Measurements from ENCODE around the gene AVPR1B. TPM values are rescaled to one million over a fixed set of nuclear protein-coding genes. Genes with fewer than 3 reads are reported as not detected.

The AVPR1B gene
- total RNA-seq, 1 experiment from 2014 or later, result not detected

GRCh38 chr1:206089341-206089740 lies 27.8 kb downstream of the AVPR1B start:
- intact Hi-C loops (cut with micrococcal nuclease; ENCODE audit: unreplicated experiment), result no loop called here
- H3K27ac Mint-ChIP-seq (ENCODE audit: unreplicated experiment), result no peak overlapping the region
- H3K9me3 ChIP-seq, result no peaks in the 10 kb centered on the region
- no peaks in the 10 kb centered on the region for H3K36me3 ChIP-seq (ENCODE audit: control insufficient read depth, insufficient read depth, low read length)
- H3K9me3 Mint-ChIP-seq (ENCODE audit: unreplicated experiment), result no peaks in the 10 kb centered on the region
- no TSS peak for BruUV-seq (replicated peaks)
- no peaks in the 10 kb centered on the region for H3K4me1 Mint-ChIP-seq (ENCODE audit: low read depth, unreplicated experiment)
- no peaks in the 10 kb centered on the region for H3K36me3 Mint-ChIP-seq (ENCODE audit: insufficient read depth, unreplicated experiment)
- POLR2A ChIA-PET, result no interaction called here
- TF ChIP-seq CTCF (IDR thresholded peaks at IDR 0.05; ENCODE audit: insufficient read depth in 1 of 2, low read depth in 1 of 2, low read length in 1 of 2, severe bottlenecking in 1 of 2, unreplicated experiment in 1 of 2), result no peak
- no peak overlapping the region for H3K4me3 Mint-ChIP-seq (ENCODE audit: unreplicated experiment)
- no peak overlapping the region for H3K4me3 ChIP-seq (ENCODE audit: low read depth, low read length)
- no peaks in the 10 kb centered on the region; the same call in 1 of the 2 replicates for H3K27me3 ChIP-seq (replicated peaks; ENCODE audit: control insufficient read depth, insufficient read depth, low read length)
- no peaks in the 10 kb centered on the region for H3K4me1 ChIP-seq
- H3K27me3 Mint-ChIP-seq (ENCODE audit: insufficient read depth, unreplicated experiment), result peaks cover 15% of the 10 kb centered on the region
- CTCF ChIA-PET, result no interaction called here
- no peak for DNase-seq

GRCh38 chr1:206087091-206087490 lies 30.1 kb downstream of the AVPR1B start:
- POLR2A ChIA-PET, result no interaction called here

GRCh38 chr1:206083750-206084149 lies 33.4 kb downstream of the AVPR1B start:
- no TSS peak for BruUV-seq (replicated peaks)
- H3K27ac Mint-ChIP-seq (ENCODE audit: unreplicated experiment), result no peak overlapping the region
- intact Hi-C loops (cut with micrococcal nuclease; ENCODE audit: unreplicated experiment), result no loop called here
- H3K4me1 Mint-ChIP-seq (ENCODE audit: low read depth, unreplicated experiment), result no peaks in the 10 kb centered on the region
- H3K4me1 ChIP-seq, result no peaks in the 10 kb centered on the region; the same call in 1 of the 2 replicates
- no peaks in the 10 kb centered on the region for H3K9me3 Mint-ChIP-seq (ENCODE audit: unreplicated experiment)
- H3K36me3 ChIP-seq (ENCODE audit: control insufficient read depth, insufficient read depth, low read length), result no peaks in the 10 kb centered on the region
- H3K4me3 ChIP-seq (ENCODE audit: low read depth, low read length), result no peak overlapping the region
- ChIA-PET CTCF (no interaction called here), POLR2A (no interaction called here)
- H3K27me3 ChIP-seq (replicated peaks; ENCODE audit: control insufficient read depth, insufficient read depth, low read length), result no peaks in the 10 kb centered on the region; the same call in 1 of the 2 replicates
- peaks cover 19% of the 10 kb centered on the region for H3K27me3 Mint-ChIP-seq (ENCODE audit: insufficient read depth, unreplicated experiment)
- no peaks in the 10 kb centered on the region for H3K9me3 ChIP-seq
- TF ChIP-seq CTCF (IDR thresholded peaks at IDR 0.05; ENCODE audit: insufficient read depth in 1 of 2, low read depth in 1 of 2, low read length in 1 of 2, severe bottlenecking in 1 of 2, unreplicated experiment in 1 of 2), result no peak
- no peak for DNase-seq
- H3K36me3 Mint-ChIP-seq (ENCODE audit: insufficient read depth, unreplicated experiment), result no peaks in the 10 kb centered on the region
- H3K4me3 Mint-ChIP-seq (ENCODE audit: unreplicated experiment), result no peak overlapping the region

More at GRCh38 chr1:206087091-206087490, 30.1 kb downstream of the AVPR1B start:
- H3K4me1 Mint-ChIP-seq (ENCODE audit: low read depth, unreplicated experiment), result no peaks in the 10 kb centered on the region
- no peaks in the 10 kb centered on the region for H3K4me1 ChIP-seq
- CTCF ChIA-PET, result no interaction called here
- no peaks in the 10 kb centered on the region; the same call in 1 of the 2 replicates for H3K27me3 ChIP-seq (replicated peaks; ENCODE audit: control insufficient read depth, insufficient read depth, low read length)
- no peak overlapping the region for H3K4me3 Mint-ChIP-seq (ENCODE audit: unreplicated experiment)
- H3K27me3 Mint-ChIP-seq (ENCODE audit: insufficient read depth, unreplicated experiment), result peaks cover 16% of the 10 kb centered on the region
- no peak overlapping the region for H3K27ac Mint-ChIP-seq (ENCODE audit: unreplicated experiment)
- no peak for DNase-seq
- H3K4me3 ChIP-seq (ENCODE audit: low read depth, low read length), result no peak overlapping the region
- H3K9me3 Mint-ChIP-seq (ENCODE audit: unreplicated experiment), result no peaks in the 10 kb centered on the region
- intact Hi-C loops (cut with micrococcal nuclease; ENCODE audit: unreplicated experiment), result no loop called here
- H3K36me3 Mint-ChIP-seq (ENCODE audit: insufficient read depth, unreplicated experiment), result no peaks in the 10 kb centered on the region
- no peak for TF ChIP-seq CTCF (IDR thresholded peaks at IDR 0.05; ENCODE audit: insufficient read depth in 1 of 2, low read depth in 1 of 2, low read length in 1 of 2, severe bottlenecking in 1 of 2, unreplicated experiment in 1 of 2)
- BruUV-seq (replicated peaks), result no TSS peak
- no peaks in the 10 kb centered on the region for H3K36me3 ChIP-seq (ENCODE audit: control insufficient read depth, insufficient read depth, low read length)
- H3K9me3 ChIP-seq, result no peaks in the 10 kb centered on the region

All from Caco-2 (cell line).